Stromal cell of bone marrow (primary cell): ENCODE results near the gene GAD1.

Experiments used
- DNase-seq: peaks from one replicate; pipeline ENCODE4 v3.0.0-alpha.2; 2012; ENCODE audit warnings: low read depth

GAD1 gene

GRCh38 chr2:170846314-170846713 is 29.6 kb downstream of the GAD1 start:
- DNase-seq = no peak

GRCh38 chr2:170847716-170848115 is 31.0 kb downstream of the GAD1 start:
- no peak for DNase-seq

- peak; percentile 65 for DNase-seq
Observed at GRCh38 chr2:170848587-170848986, 31.9 kb downstream of the GAD1 start.

- DNase-seq = no peak
Observed at GRCh38 chr2:170850251-170850650, 33.6 kb downstream of the GAD1 start.

- DNase-seq = no peak
Observed at GRCh38 chr2:170851635-170852034, 34.9 kb downstream of the GAD1 start.

GRCh38 chr2:170856066-170856465 is 39.4 kb downstream of the GAD1 start:
- no peak for DNase-seq

GRCh38 chr2:170862286-170862902 is 45.7 kb downstream of the GAD1 start:
- DNase-seq = no peak

- no peak for DNase-seq
Observed at GRCh38 chr2:170863087-170863486, 46.4 kb downstream of the GAD1 start.

GRCh38 chr2:170869036-170869435 is 52.3 kb downstream of the GAD1 start:
- DNase-seq = no peak

GRCh38 chr2:170869461-170869860 is 52.8 kb downstream of the GAD1 start:
- DNase-seq = no peak

GRCh38 chr2:170873035-170873692 is 56.5 kb downstream of the GAD1 start:
- peak; percentile 47 for DNase-seq

GRCh38 chr2:170878066-170878465 is 61.4 kb downstream of the GAD1 start:
- no peak for DNase-seq

GRCh38 chr2:170878505-170878904 is 61.8 kb downstream of the GAD1 start:
- no peak for DNase-seq

GRCh38 chr2:170881840-170882239 is 65.2 kb downstream of the GAD1 start:
- no peak for DNase-seq

- no peak for DNase-seq
Observed at GRCh38 chr2:170882758-170883157, 66.1 kb downstream of the GAD1 start.

- DNase-seq = no peak
Observed at GRCh38 chr2:170883683-170884082, 67.0 kb downstream of the GAD1 start.

- DNase-seq = no peak
Observed at GRCh38 chr2:170885130-170885791, 68.6 kb downstream of the GAD1 start.

GRCh38 chr2:170886386-170886785 is 69.7 kb downstream of the GAD1 start:
- DNase-seq = no peak

- DNase-seq = no peak
Observed at GRCh38 chr2:170887496-170887895, 70.8 kb downstream of the GAD1 start.

- no peak for DNase-seq
Observed at GRCh38 chr2:170887896-170888295, 71.2 kb downstream of the GAD1 start.

- DNase-seq = no peak
Observed at GRCh38 chr2:170891893-170892292, 75.2 kb downstream of the GAD1 start.

- no peak for DNase-seq
Observed at GRCh38 chr2:170892391-170892951, 75.8 kb downstream of the GAD1 start.
